ENCODE measurements around the gene AMER1.
"Not testable (repeated sequence)": the region's sequence is repeated elsewhere in the genome, so short reads cannot be mapped to it uniquely, and the experiment has no call there.

The AMER1 gene

GRCh38 chrX:64205441-64205734, at the start of gene AMER1:
AMER1 (minus strand) TSS chrX:64205708; CDS start chrX:64193286, 12,422 bp downstream.
- DNase-seq = no peak

DNA sequence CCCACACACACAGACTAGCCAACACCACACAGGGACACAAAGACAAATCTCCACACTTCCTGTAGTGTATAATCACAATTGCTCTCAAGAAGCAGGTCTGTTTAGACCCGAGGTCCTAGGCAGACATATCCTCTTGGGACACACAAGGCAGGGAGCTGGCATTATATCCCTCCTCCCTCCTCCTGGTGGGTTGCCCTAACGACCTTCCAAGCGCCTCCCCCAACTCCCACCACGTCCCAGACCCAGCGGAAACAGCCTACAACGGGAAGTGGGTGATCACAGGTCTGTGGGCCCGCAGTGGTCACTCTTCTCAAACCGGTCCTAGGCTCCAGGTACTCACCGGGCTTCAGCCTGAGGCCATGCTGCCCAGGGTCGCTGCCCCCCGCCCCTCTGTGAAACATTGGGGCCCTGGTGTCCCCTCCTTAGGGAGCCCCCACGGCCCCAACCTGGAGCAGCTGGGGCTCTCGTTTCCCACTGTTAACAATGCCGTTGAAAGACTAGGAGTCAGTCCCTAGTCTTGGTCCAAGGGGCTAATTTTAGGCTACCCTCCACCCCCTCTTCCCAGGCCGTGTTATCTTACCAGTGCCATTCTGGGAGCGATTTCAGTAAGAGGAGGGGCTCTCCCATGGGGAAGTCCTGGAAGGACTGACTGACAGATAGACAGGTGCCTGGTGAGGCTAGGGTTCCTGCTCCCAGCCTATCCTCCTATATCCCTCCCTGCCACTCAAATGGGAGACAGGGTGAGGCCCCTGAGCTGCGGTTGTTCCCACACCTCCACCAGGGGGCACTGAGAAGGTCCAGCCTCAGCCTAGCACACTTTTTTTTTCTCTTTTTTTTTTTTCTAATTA, 24.8 kb upstream of the AMER1 start, which contains the start of gene ASB12:
ASB12 (minus strand) TSS at position 485 of the 848 bp plus-strand sequence. CDS start 4,957 bp downstream, outside the sequence.
- DNase-seq = no peak

DNA sequence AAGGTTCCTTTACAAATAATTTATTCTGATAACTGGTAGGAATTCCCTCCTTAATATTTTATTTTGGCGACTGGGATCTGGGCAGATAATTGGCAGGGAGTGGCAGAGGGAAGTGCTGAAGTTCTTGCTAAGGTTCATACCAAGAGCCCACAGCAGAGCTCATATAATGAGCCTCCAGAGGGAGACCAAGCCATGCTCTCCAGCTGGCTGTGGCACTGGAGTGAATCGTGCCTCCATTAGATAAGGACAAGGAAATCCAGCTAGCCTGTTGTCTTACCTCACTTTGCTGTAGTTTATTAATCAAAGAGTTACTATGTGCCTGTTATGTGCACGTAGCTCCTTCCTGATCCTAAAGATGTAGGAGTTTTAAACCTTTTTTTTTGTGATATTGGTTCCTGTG, 23.6 kb upstream of the AMER1 start:
- DNase-seq = no peak

- DNase-seq = no peak
These were observed 12.5 kb upstream of the AMER1 start for GRCh38 chrX:64218023-64218422.

DNA sequence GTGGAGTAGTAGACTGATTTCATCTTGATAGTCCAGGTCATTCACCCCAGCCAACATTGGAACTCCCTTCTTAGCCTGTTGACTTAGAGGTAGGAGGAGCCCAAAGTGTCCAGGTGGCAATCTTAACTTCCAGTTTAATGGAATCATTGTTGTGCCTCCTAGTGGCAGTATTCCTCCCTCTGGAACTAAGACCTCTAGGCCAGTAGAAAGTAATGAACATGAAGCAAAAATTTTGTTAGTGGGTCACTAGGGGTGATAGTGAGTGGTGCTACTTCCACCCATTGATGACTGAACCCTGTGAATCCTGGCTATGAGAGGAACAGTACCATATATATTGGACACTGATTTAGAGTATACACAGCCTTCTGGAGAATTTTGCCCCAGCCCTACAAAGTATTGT, 8.5 kb upstream of the AMER1 start:
- not testable (repeated sequence) for DNase-seq

GRCh38 chrX:64206556-64207162, 1.2 kb upstream of the AMER1 start:
- no peak for DNase-seq

DNA sequence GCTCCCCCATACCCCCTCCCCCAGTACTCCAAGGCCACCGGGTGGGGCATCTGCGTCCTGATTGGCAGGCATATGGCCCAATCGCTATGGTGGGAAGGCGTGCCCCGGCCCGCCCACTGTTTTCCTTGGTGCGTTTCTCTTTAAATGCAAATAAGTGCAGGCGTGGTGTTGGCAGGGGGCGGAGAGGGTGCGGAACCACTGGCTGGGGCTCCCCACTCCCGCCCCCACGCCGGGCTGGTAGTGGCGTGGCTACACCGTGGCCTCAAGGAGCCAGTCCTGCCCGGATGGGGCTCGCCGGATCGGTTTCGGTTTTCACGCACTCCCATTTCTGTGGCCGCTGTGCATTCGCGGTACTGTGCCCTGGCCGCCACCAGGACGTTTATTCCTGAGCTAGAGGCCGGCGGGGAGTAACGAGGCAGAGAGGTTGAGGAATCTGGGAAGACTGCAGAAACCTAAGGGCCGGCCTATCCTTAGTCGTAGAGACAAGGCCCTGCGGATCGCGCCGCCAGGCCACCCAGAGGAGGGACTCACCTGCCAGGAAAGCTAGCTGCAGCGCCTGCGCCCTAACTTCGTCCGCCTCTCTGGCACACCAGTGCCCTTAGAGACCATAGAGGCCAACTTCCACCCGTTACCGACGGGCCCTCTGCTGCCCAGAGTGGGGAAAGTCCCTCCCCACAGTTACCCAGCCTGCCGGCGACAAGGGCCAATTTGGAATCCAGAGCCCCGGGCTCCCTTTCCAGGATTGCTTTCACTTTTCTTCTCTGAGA, 410 bp upstream of the AMER1 start:
- DNase-seq = peak; percentile 96 to 97

DNA sequence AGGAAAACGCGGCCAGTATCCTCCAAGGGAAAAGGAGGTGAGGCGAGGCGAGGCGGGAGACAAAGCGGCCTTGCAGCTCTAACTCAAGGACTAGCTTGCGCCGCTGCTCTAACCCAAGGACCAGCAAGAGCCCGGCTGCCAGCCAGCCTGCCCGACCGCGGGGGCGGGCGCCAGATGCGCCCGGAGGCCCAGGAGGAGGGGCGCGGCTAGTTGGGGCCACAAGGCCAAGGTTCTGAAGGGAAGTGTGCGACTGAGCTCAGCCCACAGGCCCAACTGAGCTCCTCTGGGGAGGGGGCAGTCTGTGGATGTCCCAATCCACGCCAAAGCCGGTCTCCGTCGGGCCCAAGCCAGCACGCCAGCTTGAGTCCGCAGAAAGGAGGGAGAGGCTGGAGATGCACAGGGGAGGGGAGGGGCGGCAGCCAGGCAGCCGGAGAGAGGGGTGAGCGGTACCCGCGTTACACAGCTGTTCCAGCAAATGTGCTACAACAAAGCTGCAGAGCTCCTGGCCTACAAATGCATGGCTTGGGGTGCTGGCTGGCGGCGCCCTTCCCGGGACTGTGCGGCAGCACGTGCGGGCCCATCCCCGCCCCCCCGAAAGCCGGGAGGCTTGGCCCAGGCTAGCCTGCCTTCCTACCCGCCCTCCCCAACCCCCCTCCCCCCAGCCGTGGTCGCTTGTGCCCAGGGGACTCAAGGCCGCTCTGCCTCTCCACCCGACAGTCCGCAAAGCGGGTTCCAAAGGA, 637 bp downstream of the AMER1 start:
- peak; percentile 44 to 54 for DNase-seq

DNA sequence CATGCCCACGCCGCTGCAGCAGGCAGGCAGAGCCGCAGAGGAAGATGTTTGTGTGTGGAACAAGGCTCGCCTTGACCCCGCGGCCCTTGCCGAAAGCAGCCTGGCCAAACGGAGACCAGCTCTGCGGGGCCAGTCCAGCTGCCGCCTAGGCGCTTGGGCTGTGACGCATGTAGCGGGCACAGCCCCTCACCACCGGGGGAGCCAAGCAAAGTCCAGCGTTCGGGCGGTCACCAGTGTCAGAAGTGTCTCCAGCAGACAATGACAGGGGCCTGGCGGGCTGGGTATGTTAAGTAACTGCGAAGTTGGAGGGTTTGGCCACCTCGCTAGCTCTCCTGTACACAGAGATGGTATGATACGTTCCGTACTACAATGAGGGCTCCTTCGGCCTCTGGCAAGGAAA, 1.3 kb downstream of the AMER1 start:
- no peak for DNase-seq

GRCh38 chrX:64202808-64203325, 2.6 kb downstream of the AMER1 start:
- no peak for DNase-seq

DNA sequence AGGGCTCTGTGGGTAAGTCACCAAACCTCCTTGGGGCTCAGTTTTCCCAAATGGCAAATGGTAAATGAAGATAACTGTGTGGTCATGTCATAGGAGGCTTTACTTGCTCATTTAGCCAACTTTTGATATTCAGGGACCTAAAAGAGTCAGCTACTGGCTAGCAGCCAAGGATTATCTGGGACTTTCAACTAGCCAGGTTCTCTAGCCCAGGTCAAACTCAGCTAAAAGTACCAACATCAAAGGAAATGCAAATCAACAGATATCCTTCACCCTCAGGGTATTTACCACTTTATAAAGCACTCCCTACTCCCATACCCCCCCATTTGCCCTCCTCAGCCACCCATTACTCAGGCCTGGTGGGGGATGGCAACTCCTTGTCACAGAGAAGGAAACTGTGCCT, 7.5 kb downstream of the AMER1 start:
- DNase-seq = no peak

DNA sequence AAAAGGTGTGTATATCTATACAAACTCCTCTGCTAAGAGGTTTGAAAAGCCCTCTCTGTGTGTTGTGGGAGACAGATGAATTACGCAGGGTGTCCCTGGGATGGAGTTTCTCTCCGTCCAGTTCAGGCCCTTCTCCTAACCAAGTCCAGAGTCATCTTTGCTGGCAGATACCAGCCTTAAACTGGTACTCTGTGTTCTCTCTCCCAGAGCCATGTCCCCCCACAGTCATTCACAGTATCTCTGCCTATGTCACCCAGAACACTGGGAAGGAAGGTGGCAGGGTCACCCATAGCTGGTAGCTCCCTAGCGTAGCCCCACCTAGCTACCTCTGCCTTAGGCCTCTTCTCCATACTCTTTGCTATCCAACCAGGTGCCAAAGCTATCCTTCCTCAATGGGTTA, 8.9 kb downstream of the AMER1 start:
- DNase-seq = no peak

- DNase-seq = no peak
These were observed 9.6 kb downstream of the AMER1 start for GRCh38 chrX:64195862-64196261.

DNA sequence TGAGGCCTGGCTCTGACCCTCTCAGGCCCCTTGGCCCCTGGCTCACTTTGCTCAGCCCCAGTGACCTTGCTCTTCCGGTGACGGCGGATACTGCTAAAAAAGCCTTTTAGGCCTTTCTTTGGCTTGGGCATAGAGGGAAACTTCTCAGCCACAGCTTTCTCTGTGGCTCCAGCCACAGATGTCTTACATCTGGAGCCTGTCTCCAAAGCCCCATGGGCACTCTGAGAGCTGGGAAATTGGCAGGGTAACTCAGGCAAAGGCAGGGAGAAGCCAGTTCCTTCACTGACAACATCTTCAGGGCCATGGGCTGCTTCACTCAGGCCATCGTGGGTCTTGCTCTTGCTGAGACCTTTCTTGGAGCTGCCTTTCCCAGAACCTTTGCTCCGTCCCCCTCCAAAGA, 12.8 kb downstream of the AMER1 start:
- DNase-seq = no peak

GRCh38 chrX:64192040-64192439, 13.5 kb downstream of the AMER1 start:
- no peak for DNase-seq

DNA sequence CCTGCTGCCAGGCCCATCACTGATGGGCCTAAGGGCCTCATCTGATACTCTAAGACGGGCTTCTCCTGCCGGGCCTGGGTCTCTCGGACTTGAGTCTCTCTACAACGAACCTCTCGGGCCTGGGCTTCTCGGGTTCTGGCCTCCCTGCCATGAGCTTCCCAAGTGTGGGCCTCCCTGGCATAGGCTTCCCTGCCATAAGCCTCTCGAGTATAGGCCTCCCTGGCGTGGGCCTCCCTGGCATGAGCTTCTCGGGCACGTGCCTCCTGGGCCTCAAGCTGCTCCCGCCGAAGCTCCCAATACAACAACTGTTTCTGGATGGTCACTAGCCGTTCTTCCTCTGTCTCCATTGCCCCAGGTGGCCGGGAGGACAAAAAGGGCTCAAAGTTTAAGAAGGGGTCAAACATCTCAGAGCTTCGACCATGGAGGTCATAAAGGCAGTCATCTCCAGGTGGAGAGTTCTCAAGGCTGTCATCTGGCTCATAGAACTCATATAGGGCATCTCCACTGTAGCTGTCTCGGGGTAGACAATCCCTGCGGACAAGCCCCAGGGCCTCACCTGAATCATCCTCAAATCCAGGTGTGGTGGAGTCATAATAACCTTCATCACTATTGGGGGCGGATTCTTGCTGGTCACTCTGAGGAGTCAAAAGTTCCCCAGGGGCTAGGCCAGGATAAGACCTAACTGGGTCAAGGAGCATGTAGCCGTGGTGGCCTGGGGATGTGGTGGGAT, 14.1 kb downstream of the AMER1 start:
- DNase-seq = no peak

GRCh38 chrX:64190136-64190740, 15.3 kb downstream of the AMER1 start:
- DNase-seq = no peak

GRCh38 chrX:64188901-64189300, 16.6 kb downstream of the AMER1 start:
- DNase-seq = no peak

DNA sequence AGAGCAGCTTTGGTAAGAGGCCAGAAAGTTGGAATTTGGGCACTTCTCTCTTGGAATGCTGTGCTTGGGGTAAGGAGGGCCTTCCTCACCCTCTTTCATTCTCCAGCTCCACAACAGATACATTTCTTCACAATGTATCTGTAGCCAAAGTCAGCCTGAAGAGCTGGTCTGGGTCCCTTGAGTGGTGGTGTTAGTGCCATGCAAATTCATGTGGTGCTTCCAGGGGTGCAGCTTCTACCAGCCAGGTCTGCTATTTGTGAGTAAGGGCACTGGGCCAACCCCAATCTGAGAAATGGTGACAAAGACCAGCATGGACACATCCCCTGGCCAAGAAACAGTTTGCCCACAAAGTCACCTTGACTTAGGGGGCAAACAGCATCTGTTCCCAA, 17.8 kb downstream of the AMER1 start:
- DNase-seq = no peak

DNA sequence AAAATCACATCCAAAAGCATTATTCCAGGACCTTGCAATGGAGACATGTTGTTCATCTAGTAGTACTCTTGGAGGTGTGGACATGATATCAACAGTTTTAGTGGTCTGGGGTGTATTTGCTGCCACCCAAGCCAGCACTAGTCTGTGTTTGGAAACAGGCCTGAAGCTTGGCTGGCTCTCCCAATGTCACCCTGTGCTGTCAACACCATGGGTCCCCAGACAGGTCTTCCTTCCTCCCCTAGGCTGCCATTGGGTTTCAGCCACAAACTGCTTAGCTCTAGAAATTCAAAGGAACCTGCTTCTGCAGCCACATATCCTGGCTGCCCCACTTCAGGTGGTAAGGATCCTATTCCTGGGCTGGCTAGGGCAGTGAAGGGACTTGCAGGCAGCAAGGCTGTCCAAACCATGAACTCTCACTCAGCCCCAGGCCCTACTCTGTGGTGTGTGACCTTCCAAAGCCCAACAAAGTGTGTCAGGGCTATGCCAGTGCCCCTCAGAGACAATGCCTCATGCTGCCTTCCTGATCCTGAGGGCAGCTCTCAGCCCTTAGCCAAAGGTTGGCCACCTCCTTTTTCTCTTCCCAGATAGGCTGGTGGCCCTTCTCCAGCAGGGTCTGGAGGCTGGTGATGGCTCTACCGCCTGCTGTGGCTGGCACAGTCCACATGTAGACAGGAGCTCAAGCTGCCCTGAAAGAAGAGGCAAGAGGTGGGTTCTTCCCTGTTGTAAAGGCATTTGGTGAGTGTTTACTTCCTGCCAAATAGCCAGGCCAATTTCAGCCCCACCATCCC, 18.3 kb downstream of the AMER1 start:
- no peak for DNase-seq

DNA sequence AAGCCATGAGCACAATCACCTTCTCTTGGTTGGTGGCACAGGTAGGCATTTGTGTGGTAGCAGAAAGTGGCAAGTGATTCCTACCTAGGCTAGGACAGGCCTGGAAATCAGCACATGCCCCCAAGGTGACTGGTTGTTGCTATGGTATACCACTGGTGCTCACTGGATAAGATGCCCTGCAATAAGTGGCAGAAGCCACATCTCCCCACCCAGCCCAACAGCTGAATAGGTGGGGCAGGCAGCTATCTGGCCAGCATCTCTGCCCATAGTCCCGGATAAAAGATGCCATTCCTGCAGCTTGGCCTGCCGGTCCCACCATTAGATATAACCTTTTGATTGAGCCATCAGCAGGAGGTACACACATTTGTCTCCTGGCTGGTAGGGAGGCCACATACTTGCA, 21.1 kb downstream of the AMER1 start:
- no peak for DNase-seq
